SH-SY5Y (cell line): ENCODE measurements around the gene TEFM.
A peak's percentile ranks its signal among the peaks of the same experiment; 100 is the strongest.

Experiments
- GATA2 ChIP-seq: IDR thresholded peaks from 2 replicates; pipeline ENCODE4 v1.6.1; 2011; ENCODE audit warnings: mild to moderate bottlenecking, low read depth, low read length
- GATA3 ChIP-seq: IDR thresholded peaks from 2 replicates; pipeline ENCODE4 v1.6.1; 2011; ENCODE audit warnings: low read depth, mild to moderate bottlenecking, low read length, moderate library complexity

GRCh38 chr17:30906101-30906911 is at the start of gene TEFM:
- TF ChIP-seq GATA2 (peak; percentile 62), GATA3 (no peak)
